ENCODE data around the gene NTRK3. TPM values are rescaled to one million over a fixed set of nuclear protein-coding genes. Genes with fewer than 3 reads are reported as not detected.
A peak's percentile ranks its signal among the peaks of the same experiment; 100 is the strongest.

The NTRK3 gene
- total RNA-seq, result 1 to 10 TPM in 6 of 7 donors, under 1 TPM in 1; 0.33 to 6.6 (median 2.2) TPM
- polyA plus RNA-seq, result 1 to 10 TPM; 1.3 to 2.4 (median 1.6) TPM
- long read RNA-seq, donor 1, result 0 reads
- long read RNA-seq, donor 2, partial matches to known transcripts, result 0 of 1 reads
- long read RNA-seq, donor 2, other reads (novel, unspliced or antisense), result 0 of 1 reads

DNA sequence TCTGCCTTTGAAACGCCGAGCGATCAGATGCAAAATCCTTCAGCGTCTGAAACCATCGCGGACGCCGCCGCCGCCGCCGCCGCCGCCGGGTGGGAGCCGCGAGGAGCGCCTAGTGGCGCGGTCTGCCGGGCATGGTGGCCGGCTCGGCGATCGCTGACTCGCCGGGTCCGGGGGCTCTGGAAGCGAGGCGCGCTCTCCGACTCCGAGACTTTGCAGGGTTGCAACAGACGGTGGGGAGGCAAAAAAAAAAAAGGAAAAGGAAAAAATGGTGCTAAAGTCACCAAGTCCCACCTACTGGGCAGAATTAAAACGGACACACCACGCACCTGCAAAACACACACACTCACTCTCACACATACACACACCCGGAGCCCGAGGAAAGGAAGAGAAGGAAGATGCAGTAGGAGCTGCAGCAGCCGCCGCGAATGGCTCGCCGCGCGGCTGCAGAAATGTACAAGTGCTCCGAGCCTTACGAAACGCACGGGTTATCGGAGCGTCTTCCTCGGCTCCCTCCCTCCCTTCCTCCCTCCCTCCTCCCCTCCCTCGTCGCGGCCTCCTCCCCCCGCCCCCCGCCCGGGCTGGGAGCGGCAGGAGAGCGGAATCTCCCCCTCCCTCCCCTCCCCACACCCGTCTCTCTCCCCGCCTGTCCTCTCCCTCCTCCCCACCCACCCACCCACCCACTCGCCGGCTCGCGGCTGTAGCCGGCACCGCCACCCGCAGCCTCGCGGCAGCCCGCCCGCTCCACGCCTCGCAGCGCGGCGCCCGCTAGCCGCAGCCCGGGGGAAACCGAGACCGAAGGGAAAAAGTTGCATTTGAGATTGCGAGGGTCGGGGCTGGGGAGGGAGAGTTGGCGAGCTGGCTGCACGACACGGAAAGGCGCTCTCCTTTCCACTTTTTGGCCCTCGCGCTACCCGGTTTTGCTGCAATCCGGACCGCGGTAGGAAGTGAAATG is at the start of gene NTRK3:
Gene NTRK3 (minus strand): TSS at position 461 of the 952 bp plus-strand sequence. CDS start 586 bp downstream, outside the sequence.
- Histone ChIP-seq H3K4me3 (peak within 1 kb of the TSS; percentile 2 to 64 (median 30)), H3K27ac (no peak within 1 kb of the TSS), H3K27me3 (replicated peaks in 1 of 7) (peaks cover 2 to 99% (median 66%) of the 10 kb centered on the region in 7 donors), H3K36me3 (no peaks in the 10 kb centered on the region), H3K9me3 (no peaks in the 10 kb centered on the region), H3K4me1 (peaks cover 9 to 41% (median 29%) of the 10 kb centered on the region in 6 donors)
- no peak for DNase-seq
- intact Hi-C loops (cut with DNase I; ENCODE audit: low total_unique reads), result no loop called here
- TF ChIP-seq POLR2AphosphoS5 (IDR thresholded peaks at IDR 0.05), result no peak
- TF ChIP-seq POLR2A (IDR thresholded peaks at IDR 0.05), result no peak
- TF ChIP-seq, protein P1, sequence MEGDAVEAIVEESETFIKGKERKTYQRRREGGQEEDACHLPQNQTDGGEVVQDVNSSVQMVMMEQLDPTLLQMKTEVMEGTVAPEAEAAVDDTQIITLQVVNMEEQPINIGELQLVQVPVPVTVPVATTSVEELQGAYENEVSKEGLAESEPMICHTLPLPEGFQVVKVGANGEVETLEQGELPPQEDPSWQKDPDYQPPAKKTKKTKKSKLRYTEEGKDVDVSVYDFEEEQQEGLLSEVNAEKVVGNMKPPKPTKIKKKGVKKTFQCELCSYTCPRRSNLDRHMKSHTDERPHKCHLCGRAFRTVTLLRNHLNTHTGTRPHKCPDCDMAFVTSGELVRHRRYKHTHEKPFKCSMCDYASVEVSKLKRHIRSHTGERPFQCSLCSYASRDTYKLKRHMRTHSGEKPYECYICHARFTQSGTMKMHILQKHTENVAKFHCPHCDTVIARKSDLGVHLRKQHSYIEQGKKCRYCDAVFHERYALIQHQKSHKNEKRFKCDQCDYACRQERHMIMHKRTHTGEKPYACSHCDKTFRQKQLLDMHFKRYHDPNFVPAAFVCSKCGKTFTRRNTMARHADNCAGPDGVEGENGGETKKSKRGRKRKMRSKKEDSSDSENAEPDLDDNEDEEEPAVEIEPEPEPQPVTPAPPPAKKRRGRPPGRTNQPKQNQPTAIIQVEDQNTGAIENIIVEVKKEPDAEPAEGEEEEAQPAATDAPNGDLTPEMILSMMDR (IDR thresholded peaks at IDR 0.05 in 8 of 11, conservative IDR thresholded peaks at IDR 0.05 in 3 of 11), result no peak
- WGBS, 5 donors, result 0 to 1% (median 1%) methylated on average over 73 to 95 of the region's 95 CpGs

- Histone ChIP-seq H3K4me3 (no peak overlapping the region), H3K9me3 (no peaks in the 10 kb centered on the region), H3K36me3 (no peaks in the 10 kb centered on the region), H3K27me3 (replicated peaks in 1 of 7) (peaks cover 0 to 60% (median 0%) of the 10 kb centered on the region in 7 donors), H3K27ac (no peak overlapping the region), H3K4me1 (no peaks in the 10 kb centered on the region)
- DNase-seq, result no peak
- intact Hi-C loops (cut with DNase I; ENCODE audit: low total_unique reads), result no loop called here
- TF ChIP-seq POLR2A (IDR thresholded peaks at IDR 0.05) (no peak), POLR2AphosphoS5 (IDR thresholded peaks at IDR 0.05) (no peak)
- TF ChIP-seq, protein P1 (IDR thresholded peaks at IDR 0.05 in 8 of 11, conservative IDR thresholded peaks at IDR 0.05 in 3 of 11), result no peak
Measured at GRCh38 chr15:88303395-88303794, 46.9 kb upstream of the NTRK3 start.

- H3K27ac ChIP-seq, result no peak overlapping the region
- 64 to 73% (median 68%) methylated on average over 3 of the region's 3 CpGs for WGBS, 5 donors
- no peak overlapping the region for H3K4me3 ChIP-seq
- TF ChIP-seq, protein P1 (IDR thresholded peaks at IDR 0.05 in 8 of 11, conservative IDR thresholded peaks at IDR 0.05 in 3 of 11), result no peak
- TF ChIP-seq POLR2A (IDR thresholded peaks at IDR 0.05), result no peak
- TF ChIP-seq POLR2AphosphoS5 (IDR thresholded peaks at IDR 0.05), result no peak
- intact Hi-C loops (cut with DNase I; ENCODE audit: low total_unique reads), result no loop called here
- H3K27me3 ChIP-seq (replicated peaks in 1 of 7), result peaks cover 0 to 51% (median 0%) of the 10 kb centered on the region in 7 donors
- H3K9me3 ChIP-seq, result no peaks in the 10 kb centered on the region
- no peak for DNase-seq
- H3K36me3 ChIP-seq, result no peaks in the 10 kb centered on the region
- H3K4me1 ChIP-seq, result no peaks in the 10 kb centered on the region
Measured at GRCh38 chr15:88302373-88302772, 45.8 kb upstream of the NTRK3 start.

DNA sequence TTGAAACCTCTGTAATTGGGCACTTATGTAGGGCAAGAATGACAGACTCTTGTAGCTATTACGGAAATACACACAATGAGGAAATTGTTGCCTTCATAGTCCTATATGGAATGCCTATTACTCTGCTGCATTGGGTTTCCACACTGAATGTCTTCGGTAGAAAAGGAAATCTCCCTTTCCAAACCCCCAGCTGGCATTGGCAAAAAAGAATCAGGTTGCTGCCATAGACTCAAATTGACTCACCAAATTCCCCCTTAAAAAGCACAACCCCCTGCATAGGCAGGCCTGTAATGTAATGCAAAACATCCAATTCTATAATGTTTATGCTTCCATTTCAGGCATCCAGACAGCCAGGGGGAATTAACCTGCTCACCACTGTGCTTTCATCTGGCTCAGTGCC is 44.8 kb upstream of the NTRK3 start:
- Histone ChIP-seq H3K9me3 (no peaks in the 10 kb centered on the region), H3K36me3 (no peaks in the 10 kb centered on the region), H3K4me1 (no peaks in the 10 kb centered on the region), H3K27ac (no peak overlapping the region), H3K4me3 (no peak overlapping the region), H3K27me3 (replicated peaks in 1 of 7) (peaks cover 0 to 47% (median 0%) of the 10 kb centered on the region in 7 donors)
- WGBS, 5 donors, result 65 to 83% (median 74%) methylated on average over 2 of the region's 2 CpGs
- DNase-seq, result no peak
- intact Hi-C loops (cut with DNase I; ENCODE audit: low total_unique reads), result no loop called here
- TF ChIP-seq POLR2A (IDR thresholded peaks at IDR 0.05) (no peak), POLR2AphosphoS5 (IDR thresholded peaks at IDR 0.05) (no peak)
- TF ChIP-seq, protein P1 (IDR thresholded peaks at IDR 0.05 in 8 of 11, conservative IDR thresholded peaks at IDR 0.05 in 3 of 11), result no peak
